Measurements from ENCODE around the gene PRELID3B.

DNA sequence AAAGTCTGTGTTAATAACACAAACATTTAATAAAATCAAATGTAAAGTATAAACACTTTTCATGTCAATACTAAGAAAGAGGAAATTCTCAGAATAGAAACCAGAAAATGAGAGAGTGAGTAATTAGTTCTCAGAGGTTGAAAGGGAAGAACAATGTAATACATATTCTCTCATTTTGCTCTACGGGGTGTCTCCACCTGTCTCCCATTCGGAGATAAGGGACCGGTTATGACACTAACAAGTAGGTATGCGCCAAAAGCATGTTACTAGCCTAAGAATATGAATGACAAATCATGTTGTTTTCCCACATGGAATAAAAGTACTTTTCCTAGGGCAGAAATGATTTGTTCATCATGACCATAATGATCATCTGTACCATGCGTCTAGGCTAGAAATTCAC is 35.6 kb upstream of the PRELID3B start:
- TF ChIP-seq, protein P1, sequence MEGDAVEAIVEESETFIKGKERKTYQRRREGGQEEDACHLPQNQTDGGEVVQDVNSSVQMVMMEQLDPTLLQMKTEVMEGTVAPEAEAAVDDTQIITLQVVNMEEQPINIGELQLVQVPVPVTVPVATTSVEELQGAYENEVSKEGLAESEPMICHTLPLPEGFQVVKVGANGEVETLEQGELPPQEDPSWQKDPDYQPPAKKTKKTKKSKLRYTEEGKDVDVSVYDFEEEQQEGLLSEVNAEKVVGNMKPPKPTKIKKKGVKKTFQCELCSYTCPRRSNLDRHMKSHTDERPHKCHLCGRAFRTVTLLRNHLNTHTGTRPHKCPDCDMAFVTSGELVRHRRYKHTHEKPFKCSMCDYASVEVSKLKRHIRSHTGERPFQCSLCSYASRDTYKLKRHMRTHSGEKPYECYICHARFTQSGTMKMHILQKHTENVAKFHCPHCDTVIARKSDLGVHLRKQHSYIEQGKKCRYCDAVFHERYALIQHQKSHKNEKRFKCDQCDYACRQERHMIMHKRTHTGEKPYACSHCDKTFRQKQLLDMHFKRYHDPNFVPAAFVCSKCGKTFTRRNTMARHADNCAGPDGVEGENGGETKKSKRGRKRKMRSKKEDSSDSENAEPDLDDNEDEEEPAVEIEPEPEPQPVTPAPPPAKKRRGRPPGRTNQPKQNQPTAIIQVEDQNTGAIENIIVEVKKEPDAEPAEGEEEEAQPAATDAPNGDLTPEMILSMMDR (conservative IDR thresholded peaks at IDR 0.05), result no peak
- no peak for TF ChIP-seq EZH2 (IDR thresholded peaks at IDR 0.05; ENCODE audit: low read depth)

All from PC-9 (cell line).